Inflammatory macrophage treated with lipopolysaccharide for 1 hour (primary cell): ENCODE data around the gene UNC13C.
A peak's percentile ranks its signal among the peaks of the same experiment; 100 is the strongest.

Experiments
- DNase-seq, 2 donors: peaks; one replicate each; pipeline ENCODE4 v3.0.0-alpha.2; 2020 to 2022

The UNC13C gene

DNA sequence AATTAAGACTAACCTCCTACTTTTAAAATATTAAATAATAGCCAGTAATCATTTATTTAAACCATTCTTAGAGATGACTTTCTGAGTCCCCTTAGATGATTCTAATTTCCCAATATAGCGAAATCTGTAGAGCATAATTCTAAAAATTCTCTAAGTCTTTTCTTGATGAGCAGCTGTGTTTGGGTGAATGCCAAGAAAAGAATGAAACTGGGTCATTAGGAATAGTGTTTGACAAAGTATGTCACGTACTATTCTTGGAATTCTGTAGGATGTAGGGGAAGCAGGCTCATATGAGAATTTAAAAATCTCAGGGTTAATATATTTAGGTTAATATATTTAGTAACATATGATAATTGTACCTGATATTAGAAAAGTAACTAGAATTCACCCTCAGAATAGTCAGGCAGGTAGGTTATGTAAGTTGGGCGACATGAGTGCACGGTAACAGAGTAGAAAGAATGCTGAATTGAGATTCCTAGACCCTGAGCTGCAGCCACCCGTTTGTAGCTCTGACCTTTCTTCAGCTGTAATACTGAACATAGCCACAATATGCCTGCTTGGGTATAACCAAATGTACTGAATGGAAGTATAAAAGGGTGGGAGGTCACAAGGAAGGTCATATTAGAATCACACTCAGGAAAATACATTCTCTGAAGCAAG is 524.3 kb downstream of the UNC13C start:
- no peak for DNase-seq

DNA sequence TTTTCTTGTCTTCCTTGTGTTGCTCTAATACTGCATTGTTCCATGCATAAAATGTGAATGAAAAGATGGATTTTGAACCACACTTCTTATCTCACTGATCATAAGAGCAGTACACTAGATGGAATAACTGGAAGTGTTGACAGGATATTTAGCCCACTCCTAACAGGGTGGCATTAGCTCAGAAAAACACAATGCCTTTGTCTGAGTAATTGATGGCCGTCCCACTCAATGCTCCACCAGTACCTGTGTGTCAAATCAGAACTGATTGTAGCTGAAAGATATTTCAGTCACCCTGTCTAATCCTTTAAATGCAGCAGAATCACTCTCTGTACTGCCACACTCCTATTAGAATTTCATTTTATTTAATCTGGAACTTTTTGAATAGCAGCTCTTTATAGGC is 526.5 kb downstream of the UNC13C start:
- no peak for DNase-seq

DNA sequence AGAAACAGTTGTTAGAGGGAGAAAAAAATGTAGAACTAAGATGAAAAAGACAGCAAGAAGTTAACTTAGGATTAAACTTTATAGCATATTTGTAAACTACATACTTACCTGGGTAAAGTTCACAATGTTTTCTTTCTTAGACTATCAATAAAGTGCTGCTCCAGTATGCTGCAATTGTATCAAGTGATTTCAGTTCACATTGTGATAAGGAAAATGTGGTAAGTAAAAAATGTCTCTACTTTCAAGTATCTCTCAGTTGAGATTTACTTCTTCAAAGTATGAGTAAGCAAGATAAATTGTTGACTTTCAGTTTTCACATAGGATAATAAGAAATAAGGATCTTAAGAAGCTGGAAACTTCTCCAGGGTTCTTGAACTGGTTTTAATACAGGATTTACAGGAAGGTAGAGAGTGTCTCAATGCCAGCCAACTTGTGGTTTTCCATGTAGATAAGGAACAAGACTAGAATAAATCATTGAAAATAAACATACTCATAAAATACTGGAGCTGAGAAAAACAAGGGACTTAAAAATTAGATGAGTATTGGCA is 528.8 kb downstream of the UNC13C start:
- no peak for DNase-seq

DNA sequence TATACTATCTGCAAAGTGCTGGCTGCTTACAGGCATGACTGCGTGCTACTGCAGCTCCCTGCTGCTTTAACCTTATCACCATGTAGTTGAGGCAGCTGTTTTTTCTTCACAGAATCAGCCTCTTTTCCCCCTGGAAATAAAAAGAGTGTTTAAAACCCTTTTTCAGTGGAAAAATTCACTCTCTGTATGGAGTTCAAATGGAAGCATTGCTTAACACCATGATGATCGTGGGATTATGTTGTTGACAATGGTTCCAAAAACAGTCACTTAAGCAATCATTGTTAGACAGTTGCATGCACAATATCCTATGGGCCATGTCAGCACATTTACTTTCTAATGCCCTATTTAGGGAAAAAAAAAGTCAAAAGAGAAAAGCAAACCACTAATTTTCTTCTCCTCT is 536.4 kb downstream of the UNC13C start:
- DNase-seq = no peak

DNA sequence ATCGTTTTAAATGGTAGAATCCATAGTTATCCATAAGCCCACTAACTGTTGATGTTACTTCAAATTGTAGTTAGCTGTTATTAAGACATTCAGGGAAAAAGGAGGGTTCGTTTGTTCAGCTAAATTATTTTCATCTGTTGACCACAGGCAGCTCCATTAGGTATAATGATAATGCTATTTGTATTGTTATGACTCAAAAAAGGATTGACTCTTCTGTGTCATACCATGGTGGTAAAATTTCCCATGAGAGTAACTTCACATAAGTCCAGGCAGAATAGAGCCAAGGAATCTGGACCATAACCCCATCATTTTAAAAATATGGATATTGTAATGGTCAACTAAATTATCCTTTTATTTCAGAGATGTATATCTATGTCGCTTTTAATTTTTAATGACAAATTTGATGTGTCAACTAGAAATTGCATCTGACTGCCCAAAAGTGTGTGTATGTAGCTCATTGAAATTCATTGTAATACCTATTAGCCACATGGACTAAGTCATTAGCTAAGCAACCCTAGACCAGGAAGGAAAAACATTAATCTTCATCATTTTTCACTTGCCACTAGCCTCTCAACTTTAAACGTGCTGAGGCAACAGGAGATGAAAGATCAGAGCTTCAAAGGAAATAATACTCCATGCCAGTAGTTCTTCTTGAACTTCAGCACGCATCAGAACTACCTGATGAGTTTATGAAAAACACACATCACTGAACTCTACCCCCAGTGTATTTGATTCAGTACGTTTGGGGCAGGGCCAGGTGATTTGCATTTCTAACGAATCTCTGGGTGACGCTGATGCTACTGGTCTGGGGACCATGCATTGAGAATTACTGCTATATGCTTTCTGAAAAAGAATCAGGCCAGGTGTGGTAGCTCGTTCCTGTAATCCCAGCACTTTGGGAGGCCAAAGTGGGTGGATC is 537.7 kb downstream of the UNC13C start:
- DNase-seq = no peak

DNA sequence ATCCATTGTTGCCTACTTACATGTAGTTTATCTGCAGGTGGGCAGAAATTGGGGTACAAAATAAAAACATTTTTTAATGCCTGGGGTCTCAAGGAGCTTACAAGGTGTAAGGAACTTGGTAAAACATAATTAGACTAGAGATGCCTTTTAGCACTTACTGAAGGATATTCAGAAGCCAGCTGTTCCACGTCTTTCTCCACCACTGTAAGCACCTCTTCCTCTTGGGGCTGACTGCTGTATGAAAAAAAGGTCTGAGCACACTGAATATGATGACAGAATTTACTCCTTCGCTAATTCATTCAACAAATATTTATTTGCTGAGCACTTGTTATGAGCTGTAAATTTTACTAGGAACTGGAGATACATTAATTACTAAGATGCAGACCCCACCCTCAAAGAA is 539.1 kb downstream of the UNC13C start:
- no peak for DNase-seq

DNA sequence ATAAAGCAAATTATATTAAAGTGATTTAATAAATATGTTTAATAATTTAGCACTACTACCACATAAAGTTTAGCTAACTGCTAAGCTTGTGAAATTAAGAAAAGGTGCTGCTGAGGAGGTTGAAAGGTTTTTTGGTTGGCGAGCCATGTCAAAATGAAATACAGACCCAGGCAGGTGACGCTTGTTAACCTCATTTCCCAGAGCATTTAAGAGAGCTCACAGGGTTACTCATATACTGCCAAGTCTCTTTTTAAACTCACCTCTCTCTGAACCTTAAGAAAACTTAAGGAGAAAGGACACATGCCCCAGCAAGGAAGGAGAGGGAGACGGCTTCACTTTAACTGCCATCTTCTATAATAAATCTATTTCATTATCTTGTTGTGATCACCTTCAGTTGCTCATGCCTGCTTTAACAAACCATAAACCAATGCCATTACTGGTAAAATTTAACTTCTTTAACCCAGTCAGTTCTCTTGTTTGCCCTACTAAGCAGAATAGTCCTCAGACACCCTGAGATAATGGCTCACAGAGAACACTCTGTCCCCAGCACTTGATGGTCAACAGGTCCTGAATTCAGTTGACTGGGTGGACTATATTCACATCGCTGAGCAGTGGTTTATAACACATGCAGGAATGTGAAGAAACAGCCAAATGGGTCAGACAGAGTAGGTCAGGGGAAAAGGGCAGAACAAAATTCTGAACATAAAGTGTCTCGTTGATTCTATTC is 540.1 kb downstream of the UNC13C start:
- DNase-seq = no peak

DNA sequence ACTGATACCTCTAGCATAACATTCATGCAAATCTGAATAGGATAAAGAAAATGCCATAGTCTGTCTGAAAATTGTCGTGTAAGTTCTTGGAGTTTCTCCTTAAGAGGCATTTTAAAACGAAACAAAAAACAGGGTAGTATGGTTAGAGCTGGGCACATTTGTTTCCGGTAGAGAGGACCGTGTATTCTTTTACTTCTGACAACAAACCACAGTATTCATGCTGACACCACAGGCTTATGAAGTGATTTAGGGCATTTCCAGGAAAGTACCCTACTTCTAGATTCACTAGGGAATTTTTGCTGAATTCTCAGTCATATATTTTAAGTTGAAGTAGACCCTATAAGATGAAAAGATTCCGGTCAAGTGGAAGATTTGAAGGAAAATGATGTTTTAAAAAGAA is 541.3 kb downstream of the UNC13C start:
- DNase-seq = peak; percentile 31 to 63

DNA sequence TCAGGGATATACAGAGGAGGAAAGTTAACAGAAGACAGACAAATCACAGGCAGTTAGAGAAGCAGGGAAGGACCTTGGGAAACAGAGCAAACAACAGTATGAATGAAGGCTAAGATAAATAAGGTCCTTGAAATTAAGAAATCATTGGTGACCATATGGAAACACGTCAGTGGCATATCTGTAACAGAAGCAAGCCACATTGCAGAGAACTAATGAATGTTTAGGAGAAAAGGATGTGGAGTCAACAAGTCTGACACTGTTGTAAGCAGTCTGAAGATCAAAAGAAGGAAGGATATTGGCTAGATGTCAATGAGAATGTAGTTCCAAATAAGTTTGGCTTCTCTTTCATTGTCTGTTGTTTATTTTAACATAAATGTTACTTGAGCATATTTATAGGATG is 542.4 kb downstream of the UNC13C start:
- no peak for DNase-seq

DNA sequence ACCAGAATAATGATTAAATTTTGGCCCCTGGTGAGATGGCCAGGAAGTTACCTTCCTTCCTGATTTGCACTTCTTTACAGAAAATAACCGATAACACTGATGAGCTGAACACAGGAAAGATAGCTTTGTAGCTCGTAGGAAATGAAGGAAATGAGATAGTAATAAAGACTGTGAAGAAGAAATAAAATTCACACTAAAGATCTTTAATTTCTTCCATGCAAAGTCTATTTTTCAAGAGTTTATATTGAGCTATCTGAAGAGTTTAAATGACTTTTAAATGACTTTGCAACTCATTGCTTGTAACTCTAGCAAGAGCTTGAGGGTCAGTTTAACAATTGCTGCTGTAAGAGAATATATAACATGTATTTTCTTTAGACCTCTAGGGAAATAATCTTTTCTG is 543.0 kb downstream of the UNC13C start:
- no peak for DNase-seq

DNA sequence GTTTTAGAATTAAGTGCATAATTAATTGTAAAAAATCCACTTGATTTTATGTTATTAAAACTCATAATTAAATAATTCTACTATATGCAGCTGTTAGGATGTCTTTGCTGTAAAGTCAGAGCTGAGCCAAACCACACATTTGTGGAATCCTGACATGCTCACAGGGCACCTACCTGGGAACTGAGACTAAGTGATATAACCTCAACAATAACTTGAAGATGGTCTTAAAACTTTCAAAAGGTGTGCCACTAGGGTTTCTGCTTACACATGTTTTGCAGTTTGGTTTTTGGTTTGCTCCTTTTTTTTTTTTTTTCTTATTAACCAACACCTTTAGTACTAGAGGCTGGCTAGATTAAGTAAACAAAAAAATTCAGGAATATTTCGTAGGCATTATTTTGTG is 549.8 kb downstream of the UNC13C start:
- DNase-seq = no peak

DNA sequence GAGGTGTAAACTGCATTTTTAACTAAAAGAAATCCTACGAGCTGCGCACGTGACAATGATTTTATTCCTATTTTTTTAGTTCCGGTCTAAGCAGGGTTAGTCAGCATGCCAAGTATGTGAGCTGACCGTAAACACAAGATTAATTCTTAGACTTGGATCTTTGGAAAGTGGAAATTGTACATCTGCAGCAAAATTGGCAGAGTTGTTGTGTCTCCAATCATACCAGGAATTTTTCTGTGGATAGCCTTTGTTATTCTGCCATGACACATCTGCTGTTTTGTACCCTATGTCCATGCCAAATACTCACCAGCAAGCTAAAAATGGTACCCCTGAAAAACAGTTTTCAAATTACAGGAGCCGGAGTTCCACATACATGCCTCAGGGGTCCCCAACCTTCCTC is 562.5 kb downstream of the UNC13C start:
- DNase-seq = no peak

DNA sequence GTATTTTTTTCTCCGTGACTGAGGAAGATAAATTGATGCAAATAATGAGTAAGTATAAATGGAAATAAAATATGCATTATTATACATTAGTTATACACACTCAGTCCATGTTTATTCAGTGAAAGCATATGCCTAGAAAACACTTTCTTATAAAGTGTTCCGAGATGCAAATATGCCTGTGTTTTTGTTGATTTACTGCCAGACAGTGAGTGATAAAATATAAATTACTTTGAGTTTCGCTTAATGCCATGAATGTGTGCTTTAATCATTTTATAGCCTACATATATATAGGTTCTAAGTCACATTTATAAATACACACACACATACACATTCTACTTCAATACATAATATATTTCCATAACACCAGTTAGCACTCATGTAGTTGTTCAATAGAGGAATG is 569.2 kb downstream of the UNC13C start:
- no peak for DNase-seq

DNA sequence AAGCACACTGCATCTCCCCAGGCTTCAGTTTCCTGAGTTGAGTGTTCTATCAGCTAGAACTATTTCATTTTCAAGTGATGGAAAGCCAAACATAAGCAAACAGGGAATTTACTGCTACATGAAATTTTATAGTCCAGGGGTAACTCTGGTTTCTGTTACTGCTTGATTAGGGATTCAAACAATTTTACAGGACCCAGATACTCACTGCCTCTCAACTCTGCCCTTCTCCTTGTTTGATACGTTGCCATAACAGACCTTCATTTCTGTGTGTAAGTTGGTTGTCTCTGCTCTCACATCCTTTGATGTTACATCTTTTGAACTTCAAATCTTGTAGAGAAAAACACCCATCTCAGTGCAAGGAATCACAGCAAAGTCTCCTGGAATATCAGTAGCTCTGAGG is 572.7 kb downstream of the UNC13C start:
- DNase-seq = no peak

DNA sequence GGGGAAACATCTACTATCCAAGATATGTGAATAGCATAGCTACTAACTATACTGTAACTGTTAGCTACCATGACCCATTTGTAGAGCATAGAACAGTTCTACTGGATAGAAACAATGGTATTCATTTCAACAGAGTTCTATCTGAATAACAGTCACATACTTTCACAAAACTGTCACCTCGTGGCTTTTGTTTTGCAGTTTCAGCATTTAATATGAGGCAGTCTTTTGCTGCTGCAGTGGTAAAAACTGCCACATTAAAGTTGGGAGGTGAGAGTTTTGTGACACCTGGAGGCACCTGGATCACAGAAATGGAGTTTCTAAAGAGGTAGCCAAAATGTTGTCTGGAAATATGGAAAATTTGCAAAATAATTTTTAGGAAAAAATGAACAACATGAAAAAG is 578.0 kb downstream of the UNC13C start:
- DNase-seq = no peak

DNA sequence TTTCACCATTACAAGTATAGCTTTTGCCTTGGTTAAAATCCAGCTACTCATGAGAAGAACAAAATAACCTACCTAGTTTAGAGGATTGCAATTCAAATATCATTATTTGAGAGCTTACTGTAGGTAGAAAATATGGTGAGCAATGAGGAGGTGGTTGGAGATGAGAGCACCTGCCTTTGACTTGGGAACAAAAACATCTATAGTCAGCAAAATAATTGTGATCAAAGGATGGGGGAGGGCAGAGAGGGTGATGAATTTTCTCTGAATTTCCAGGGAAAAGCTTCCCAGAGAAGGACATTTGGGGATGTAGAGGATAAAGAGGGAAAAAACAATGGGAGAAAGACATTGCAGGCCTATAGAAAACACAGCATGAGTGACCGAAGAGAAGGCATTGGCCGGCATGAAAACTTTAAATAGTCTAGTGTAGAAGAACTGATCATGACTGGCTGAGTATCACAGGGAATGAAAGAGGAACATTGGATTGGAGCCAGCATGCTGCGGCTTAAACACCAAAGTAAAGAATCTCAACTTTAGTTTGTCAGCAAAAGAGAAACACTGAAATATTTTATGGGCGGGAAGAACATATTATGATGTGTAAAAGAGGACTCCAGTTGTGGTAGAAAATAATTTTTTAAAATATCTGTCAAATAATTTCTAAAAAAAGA is 581.3 kb downstream of the UNC13C start:
- peak in 1 of 2 donors; percentile 10 for DNase-seq

DNA sequence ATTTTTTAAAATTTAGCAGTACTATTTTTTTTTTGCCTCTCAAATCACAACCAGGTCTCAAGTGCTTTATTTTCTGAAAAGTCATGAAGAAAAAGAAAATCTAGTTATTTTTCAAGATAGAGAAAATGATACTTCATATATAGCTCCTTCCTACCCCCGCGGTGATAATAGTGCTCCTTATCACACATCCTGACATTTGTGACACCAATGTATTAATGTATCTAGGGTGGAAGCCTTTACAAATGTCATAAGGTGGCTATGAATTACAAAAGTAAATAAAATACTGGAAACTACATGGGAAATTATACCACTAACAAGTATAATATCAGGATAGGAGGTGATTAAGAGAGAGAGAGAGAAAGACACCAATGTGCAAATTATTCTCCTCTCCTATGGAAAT is 582.2 kb downstream of the UNC13C start:
- DNase-seq = no peak

DNA sequence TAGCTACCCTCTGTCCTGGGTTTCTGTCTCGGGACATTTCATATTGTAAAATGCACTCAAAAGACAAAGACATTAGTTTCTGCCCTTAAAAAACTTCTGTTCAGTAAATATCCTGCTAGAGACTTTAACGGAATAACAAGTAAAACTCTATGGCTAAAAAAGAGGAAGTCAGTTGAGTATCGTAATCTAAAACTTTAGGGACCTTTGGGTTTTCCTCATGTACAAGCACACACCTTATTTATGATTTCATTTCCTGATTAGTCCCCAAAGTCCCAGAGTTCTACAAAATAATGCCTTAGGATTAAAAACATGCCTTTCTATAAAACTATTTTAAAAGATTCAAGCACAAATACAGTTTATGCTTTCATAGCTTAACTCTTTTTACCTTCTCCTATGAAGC is 585.9 kb downstream of the UNC13C start:
- peak in 1 of 2 donors; percentile 3 for DNase-seq

DNA sequence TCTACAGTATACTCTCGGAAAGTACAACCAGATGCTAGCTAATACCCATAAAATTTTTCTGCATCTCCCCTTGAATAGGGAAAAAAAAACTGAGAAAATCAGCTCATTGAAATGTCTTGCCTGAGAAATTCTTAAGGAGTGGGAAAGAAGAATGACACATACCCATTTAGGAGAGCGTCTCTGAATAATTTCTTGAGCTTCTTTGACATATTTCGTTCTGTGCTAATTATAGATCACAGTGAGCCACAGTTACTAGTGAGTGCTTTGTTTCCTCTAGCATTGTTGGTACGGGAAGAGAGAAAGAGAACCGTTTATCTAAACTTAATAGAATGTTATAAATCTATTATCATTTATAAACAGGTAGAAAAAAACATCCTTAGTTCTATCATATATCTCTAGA is 588.4 kb downstream of the UNC13C start:
- DNase-seq = no peak

DNA sequence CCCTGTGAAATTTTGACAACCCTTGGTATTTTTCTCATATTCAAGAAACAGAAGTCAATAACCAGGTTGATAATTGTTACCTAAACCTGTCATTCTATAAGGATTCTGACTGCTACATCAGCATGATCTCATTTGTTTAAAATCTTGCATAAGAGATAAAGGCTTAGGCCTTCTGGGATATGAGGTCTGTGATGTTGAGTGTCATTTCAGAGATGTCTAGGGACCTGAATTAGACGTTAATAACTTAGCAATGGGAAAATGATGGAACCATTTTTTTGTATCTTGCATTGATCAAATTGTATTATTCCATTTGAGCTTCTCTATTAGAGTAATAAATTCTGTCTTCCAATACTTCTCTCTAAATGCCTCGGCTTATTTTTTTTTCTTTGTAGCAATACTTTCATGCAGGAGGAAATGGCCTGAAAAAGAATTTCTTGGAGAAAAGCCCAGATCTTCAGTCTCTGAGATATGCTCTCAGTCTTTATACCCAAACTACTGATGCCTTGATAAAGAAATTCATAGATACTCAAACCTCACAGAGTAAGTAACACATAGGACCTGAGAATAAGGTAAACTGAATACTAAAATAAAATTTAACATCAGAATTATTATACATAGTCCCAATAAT is 589.3 kb downstream of the UNC13C start:
- no peak for DNase-seq

DNA sequence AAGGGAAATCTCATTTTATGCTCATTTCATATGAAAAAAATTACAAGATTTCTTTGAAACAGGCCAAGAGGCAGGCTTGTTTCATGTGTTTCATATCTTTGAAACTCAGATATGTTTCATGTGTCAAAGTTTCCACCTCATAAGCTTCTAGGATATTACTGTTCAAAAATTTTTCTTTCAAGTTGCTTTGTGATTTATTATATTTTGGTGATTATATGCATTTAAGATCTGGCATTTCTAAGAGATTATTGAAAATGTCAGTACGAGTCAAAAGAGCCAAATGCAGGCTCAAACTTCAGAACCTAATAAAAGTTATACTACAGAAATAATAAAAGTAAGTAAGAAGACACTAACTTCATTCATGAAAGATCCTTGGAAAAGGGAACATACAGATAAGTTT is 590.1 kb downstream of the UNC13C start:
- DNase-seq = no peak

DNA sequence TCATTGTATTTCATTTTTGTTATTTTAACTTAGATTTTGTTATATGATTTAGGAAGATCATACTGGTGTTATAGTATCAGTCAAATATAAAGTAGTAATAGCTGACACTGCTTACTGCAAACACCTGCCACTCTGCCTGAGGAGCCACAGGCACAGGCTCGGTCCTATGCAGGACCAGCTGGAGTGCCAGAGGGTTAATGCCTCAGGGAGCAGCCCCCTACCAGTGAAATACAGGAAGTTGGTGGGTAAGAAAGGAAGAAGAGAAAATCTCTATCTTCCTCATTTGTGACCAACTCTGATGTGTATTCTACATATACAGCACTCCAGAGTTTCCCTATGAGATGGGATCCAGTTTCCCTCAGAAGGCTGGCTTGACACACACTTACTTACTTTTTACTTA is 593.3 kb downstream of the UNC13C start:
- no peak for DNase-seq
